Activated CD8-positive, alpha-beta memory T cell treated with anti-CD3 and anti-CD28 coated beads, Interleukin-2, amount 50 U/mL, for 1 hour (primary cell): ENCODE results near the gene CD248.

Experiments
- DNase-seq: peaks from one replicate; pipeline ENCODE4 v3.0.0-alpha.2; 2020; ENCODE audit errors: extremely low read depth

The CD248 gene

DNA sequence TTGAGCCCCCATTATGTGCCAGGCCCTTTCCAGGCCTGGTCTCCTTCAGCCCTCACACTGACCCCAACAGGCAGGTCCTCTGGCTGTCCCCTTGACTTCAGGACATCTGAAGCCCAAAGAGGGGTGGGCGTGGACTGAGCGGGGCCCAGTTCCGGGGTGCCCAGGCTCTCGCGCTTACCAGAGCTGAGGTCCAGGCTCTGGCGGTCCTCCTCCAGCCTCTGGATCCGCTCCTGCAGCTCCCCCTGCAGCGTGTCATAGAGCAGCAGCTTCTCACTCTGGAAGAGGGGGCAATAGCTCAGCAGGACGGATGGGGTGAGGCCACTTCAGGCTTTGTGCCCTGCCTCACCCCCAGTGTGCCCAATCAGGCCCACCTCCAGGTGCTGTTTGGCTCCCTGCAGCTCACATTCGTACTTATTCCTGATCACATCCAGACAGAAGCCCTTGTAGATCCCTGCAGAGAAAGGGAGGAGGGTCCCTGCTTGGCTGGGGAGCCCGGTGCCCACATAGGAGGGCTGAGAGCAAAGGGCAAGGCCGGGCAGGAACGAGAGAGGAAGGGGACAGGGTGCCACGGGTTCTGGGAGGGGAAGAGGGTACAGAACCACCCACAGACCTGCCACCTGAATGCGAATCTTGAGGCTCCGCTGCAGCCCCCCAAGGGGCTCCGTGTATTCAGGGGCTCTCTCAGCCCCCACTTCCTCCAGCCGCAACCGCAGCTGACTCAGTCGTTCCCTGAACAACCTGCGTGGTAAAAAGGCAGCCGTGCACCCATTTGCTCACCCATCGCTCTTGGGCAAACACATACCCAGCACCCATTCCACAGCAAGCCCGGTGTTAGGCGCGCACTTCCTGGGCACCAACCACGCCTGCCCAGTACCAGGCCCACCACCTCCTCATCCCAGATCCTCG is 24.0 kb upstream of the CD248 start:
- DNase-seq = no peak

GRCh38 chr11:66339686-66340483 is 23.0 kb upstream of the CD248 start:
- DNase-seq = no peak

DNA sequence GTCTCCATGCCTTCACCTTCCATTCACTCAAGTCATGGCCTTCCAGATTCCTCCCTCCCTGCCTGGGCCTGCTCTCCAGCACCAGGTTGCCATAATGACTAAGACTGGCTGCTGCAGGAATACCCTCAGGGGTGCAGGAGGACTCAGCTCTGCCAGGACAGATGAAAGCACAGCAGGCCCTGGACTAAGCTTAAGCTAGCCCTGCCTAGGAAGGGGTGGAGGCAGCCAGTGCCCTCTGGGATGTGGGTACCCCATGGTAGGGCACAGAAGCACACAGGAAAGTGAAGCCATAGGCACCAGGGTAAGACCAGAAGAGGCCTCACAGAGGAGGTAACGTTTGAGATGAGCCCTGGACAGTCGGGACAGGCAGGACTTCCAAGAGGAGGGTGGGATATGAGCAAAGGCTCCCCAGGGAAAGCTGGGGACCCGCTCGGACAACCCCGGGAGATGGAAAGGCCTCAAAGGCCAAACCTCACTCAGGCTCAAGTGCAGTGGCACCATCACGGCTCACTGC is 22.4 kb upstream of the CD248 start:
- no peak for DNase-seq

- no peak for DNase-seq
Measured at GRCh38 chr11:66338276-66339161, 21.7 kb upstream of the CD248 start.

- DNase-seq = no peak
Measured at GRCh38 chr11:66337103-66337899, 20.5 kb upstream of the CD248 start.

- DNase-seq = no peak
Measured at GRCh38 chr11:66336234-66337102, 19.6 kb upstream of the CD248 start, which contains the start of gene RIN1. Gene RIN1, minus strand, starts transcription at chr11:66336434. Its CDS starts 32 bp downstream, at chr11:66336402.

DNA sequence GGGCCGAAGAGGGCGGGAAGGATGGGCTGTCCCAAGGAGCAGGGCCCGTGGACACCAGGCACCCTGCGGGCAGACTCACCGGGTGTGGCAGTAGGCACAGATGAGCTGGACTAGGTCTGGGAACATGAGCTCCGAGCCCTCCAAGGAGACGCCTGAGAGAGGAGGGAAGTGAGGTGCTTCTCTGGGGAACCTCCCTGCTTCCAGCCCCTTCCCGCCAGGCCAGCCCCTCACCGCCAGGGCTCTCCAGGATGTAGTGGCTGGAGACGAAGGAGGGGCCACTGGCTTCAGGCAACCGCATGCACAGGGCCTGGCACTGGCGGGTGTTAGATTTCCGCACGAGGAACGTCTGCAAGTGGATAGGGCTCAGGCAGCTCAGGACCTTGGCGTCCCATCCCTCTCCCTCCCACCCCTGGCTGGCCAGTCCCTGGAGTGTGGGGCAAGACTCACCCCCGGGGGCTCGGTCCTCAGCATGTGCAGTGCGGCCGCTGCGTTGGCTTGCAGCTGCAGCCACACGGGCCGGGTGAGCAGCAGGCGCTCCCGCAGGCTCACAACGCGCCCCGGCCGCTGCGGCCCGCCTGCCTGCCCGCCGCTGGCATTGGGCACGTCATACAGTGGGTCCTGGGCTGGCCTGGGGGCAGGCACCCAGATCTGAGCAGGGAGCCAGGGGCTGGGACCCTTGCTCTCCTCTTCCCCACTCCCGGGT is 18.8 kb upstream of the CD248 start:
- DNase-seq = no peak

DNA sequence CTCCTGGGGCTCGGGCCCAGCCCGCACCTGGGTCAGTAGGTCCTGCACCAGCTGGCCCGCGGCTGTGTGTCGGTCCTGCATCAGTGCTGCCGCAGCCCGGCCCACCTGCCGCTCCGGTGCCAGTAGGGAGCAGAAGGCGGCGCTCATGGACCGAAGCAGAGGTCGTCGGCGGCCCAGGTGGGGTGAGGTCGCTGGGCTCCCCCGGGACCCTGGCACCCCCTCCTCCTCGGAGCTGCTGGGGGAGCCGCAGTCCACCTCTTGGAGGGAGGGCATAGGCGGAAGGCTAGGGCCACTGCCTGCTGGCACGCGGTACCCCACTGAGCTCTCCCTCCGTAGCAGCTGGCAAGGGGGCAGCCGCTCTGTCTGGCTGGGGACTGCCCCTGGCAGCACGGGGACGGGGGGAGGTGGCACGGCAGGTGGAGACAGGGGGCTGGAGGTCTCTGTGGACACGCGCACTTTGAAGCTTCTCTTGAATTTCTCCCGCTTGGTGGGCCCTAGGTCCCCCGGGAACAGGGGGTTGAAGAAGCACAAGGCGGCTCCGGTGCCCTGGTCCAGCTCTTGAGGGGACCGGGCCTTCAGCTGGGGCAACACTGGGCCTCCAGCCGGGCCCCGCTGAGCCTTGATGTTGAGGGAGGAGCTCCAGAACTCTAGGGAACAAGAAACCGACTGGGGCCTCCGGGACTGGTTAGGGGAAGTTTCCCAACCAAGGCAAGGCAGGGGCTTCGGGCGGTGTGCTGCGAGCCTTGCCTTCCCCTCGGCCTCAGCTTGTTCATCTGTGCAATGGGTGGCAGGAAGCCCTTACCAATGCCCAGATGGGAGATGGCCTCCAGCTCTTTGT is 18.0 kb upstream of the CD248 start:
- no peak for DNase-seq

GRCh38 chr11:66333896-66334604 is 17.2 kb upstream of the CD248 start:
- DNase-seq = no peak

- DNase-seq = no peak
Measured at GRCh38 chr11:66333220-66333877, 16.5 kb upstream of the CD248 start.

DNA sequence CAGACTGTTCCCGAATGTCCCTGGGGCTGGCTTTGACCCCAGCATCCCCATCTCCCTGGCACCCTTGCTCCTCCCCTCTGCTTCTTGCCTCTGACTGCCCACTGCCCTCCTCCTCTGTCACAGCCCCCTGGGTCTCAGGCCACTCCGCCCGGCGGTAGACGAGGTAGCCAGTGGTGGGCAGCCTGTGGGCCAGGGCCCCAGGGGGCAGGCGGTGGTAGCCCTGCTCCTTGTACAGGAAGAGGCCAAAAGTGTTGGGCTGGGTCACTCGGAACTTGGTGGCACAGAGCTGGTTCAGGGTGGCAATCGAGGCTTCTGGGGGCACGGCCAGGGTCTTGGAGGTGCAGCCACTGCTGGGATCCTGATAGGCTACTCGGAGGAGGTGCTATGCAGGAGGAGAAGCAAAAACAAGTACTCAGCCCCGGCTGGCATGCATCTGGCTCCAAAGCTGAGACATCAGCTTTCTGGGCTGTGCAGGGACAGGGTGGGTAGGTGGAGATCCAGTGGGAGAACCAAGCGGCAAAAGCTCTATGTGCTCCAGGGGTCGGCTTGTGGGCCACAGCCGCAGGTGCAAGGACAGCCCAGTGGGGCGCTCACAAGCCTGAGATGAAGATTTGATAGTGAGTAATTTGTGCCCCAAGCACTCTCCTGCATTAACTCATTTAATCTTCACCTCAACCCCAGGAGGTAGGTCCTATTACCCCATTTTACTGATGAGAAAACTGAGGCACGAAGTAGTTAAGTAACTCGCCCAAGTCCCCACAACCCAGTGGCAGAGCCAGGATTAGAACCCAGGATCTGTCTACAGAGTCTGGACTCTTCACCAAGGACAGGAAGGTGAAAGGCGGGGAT is 15.8 kb upstream of the CD248 start:
- no peak for DNase-seq

GRCh38 chr11:66331542-66332370 is 14.9 kb upstream of the CD248 start:
- no peak for DNase-seq

DNA sequence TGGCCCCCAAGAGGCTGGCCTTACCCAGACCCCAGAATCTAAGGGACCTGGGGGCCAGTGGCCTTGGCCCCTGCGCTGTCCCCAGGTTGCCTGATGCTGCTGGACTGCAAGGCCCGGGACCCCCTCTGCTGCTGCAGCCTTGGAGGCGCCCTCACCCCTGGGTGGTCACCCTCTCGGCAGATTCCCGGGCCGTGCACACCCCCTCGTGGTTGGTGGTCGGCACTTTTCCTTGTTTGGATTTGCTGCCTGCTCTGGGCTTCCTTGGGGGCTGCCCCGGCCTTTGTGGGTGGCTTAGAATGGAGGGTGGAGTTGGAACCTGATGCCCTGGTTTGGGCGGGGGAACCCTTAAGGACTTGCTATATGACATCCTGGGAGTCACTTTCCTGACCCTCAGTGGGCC is 14.1 kb upstream of the CD248 start:
- no peak for DNase-seq

DNA sequence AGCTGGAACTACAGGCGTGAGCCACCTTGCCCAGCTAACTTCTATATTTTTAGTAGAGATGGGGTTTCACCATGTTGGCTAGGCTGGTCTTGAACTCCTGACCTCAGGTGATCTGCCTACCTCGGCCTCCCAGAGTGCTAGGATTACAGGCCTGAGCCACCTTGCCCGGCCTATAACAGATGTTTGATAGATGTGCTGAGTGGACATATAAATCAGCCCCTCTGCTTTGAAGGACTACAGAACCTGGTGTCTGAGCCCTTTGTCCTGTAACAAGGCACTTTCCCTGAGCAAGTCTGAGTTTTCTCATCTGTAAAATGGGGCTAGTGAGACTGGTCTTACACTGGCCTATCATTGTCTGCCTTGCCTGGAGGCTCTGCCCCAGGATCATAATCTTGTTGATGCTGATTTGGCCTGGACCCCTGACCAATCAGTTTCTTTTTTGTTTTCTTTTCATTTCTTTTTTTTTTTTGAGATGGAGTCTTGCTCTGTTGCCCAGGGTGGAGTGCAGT is 12.4 kb upstream of the CD248 start:
- DNase-seq = no peak
